ENCODE data around the gene INTS3. TPM values are rescaled to one million over a fixed set of nuclear protein-coding genes. Genes with fewer than 3 reads are reported as not detected.

INTS3 gene
- total RNA-seq, 4 donors from 2014 or later, result 24.3 to 75.1 (median 42.4) TPM

DNA sequence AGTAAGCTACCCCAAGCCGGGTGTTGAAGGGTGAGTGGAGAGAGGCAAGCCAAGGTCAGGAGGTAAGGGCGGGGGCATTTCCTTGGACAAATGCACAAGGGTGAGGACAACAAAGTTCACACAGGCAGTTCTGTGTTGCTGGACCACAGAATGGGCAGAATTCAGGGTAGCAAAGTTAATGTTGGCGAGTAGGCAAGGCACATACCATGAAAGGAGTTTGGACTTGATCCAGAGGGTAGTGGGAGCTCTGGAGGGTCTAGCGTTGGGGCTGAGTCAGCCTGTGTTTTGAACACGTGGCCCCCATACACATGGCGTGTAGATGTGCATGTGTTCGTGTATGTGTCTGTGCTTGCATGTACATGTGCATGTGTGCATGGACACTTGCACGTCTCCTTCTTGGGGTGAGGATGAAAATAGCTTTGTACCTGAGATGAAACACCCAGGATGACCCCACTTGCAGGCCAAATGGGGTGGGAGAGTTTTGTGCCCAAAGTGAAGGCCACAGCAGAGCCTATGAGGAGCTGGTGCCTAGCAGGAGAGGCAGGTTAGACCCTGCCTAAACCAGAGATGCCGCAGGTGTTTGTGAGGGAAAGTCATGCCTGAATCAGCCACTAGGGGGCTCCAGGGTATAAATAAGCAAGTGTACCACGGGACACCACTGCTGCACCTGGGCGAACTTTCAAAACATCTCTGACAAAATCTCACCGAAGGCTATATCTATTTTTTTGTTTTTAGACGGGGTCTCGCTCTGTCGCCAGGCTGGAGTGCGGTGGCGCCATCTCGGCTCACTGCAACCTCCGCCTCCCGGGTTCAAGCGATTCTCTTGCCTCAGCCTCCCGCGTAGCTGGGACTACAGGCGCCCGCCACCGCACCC is 69.2 kb downstream of the INTS3 start:
- Histone ChIP-seq H3K9me3 (no peaks in the 10 kb centered on the region), H3K4me3 (no peak overlapping the region), H3K36me3 (no peaks in the 10 kb centered on the region), H3K4me1 (peaks cover 0 to 7% (median 0%) of the 10 kb centered on the region in 4 donors), H3K27me3 (no peaks in the 10 kb centered on the region), H3K27ac (no peak overlapping the region)
- no peak for TF ChIP-seq POLR2A (IDR thresholded peaks at IDR 0.05)
- TF ChIP-seq, protein P1, sequence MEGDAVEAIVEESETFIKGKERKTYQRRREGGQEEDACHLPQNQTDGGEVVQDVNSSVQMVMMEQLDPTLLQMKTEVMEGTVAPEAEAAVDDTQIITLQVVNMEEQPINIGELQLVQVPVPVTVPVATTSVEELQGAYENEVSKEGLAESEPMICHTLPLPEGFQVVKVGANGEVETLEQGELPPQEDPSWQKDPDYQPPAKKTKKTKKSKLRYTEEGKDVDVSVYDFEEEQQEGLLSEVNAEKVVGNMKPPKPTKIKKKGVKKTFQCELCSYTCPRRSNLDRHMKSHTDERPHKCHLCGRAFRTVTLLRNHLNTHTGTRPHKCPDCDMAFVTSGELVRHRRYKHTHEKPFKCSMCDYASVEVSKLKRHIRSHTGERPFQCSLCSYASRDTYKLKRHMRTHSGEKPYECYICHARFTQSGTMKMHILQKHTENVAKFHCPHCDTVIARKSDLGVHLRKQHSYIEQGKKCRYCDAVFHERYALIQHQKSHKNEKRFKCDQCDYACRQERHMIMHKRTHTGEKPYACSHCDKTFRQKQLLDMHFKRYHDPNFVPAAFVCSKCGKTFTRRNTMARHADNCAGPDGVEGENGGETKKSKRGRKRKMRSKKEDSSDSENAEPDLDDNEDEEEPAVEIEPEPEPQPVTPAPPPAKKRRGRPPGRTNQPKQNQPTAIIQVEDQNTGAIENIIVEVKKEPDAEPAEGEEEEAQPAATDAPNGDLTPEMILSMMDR (IDR thresholded peaks at IDR 0.05), result peak; percentile 85 to 95 (median 90)
- DNase-seq, result peak; percentile 67 to 97 (median 96)

DNA sequence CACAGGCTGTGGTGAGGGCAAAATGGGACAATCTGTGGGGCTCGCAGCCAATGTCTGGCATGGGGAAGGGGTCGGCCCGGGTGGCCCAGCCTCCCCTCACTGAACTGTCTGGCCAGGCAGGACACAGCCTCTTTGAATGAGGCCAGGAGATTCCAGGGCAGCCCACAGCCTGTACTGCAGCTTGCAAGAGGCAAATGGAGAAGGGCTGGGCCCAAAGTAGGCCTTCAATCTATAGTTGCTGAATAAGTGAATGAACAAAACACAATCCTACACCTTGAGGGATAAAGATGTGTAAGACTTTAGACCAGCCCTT is 70.6 kb downstream of the INTS3 start:
- peaks cover 0 to 7% (median 0%) of the 10 kb centered on the region in 4 donors for H3K4me1 ChIP-seq
- DNase-seq, result peak in 1 of 3 donors; percentile 40
- no peaks in the 10 kb centered on the region for H3K36me3 ChIP-seq
- no peaks in the 10 kb centered on the region for H3K27me3 ChIP-seq
- H3K27ac ChIP-seq, result no peak overlapping the region
- no peaks in the 10 kb centered on the region for H3K9me3 ChIP-seq
- TF ChIP-seq, protein P1 (IDR thresholded peaks at IDR 0.05), result no peak
- no peak for TF ChIP-seq POLR2A (IDR thresholded peaks at IDR 0.05)
- no peak overlapping the region for H3K4me3 ChIP-seq

DNA sequence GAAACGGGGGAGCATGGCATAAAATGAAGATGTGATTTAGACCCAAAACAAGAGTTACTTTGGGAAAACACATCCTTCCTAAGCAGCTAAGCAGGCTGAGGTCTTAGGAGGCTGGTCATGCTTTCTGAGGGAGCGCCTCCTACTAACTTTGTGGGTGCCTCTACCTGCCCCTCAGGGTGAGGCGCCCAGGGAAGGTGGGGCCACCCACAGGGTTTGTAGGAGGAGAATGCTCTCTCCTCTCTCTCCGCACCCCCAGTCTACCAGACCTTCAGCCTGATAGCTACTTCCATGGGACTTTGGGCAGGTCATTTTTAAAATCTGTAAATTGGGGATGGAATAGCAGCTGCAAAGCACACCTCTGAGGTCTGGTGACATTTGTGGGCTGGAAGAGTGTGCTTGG is 71.2 kb downstream of the INTS3 start:
- H3K27me3 ChIP-seq, result no peaks in the 10 kb centered on the region
- no peak overlapping the region for H3K4me3 ChIP-seq
- no peak overlapping the region for H3K27ac ChIP-seq
- peaks cover 0 to 7% (median 0%) of the 10 kb centered on the region in 4 donors for H3K4me1 ChIP-seq
- H3K36me3 ChIP-seq, result no peaks in the 10 kb centered on the region
- no peaks in the 10 kb centered on the region for H3K9me3 ChIP-seq
- TF ChIP-seq POLR2A (IDR thresholded peaks at IDR 0.05), result no peak
- TF ChIP-seq, protein P1 (IDR thresholded peaks at IDR 0.05), result no peak
- peak in 1 of 3 donors; percentile 26 for DNase-seq

DNA sequence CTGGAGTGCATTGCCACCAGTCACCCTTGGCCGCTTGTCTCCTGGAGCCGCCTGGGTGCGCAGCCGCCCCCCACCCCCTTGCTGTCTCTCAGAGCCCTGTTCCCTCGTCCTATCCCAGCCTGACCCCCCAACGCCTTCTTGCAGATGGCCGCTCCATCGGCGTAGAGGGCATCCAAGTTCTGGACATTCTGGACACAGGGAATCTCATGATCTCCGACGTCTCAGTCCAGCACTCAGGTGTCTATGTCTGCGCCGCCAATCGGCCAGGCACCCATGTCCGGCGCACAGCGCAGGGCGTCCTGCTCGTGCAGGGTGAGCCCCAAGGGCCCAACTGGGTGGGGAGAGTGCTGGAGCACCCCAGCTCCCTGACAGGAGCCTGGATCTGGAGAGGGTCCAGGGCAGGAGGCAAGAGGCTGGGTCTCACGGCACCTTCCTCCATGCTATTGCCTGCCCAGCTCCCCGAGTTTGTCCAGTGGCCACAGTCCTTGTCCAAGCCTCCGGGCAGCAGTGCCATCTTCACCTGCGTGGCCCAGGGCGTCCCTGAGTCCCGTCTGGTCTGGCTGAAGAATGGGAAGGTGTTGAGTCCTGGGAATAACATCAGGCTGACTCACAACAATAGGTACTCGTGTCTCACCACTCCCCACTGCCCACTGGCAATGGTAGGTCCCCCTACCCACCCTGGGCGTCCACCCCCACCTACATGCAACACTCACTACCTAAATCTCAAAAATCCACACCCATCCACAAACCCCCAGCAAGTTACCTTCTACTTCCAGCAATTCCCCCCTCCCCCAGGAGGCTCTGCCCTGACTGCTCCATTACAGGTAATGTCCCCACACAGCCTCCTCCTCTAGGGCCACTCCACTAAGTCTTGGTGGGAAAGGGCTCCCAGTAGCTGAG is 72.0 kb downstream of the INTS3 start:
- TF ChIP-seq, protein P1 (IDR thresholded peaks at IDR 0.05), result no peak
- no peak for TF ChIP-seq POLR2A (IDR thresholded peaks at IDR 0.05)
- H3K27me3 ChIP-seq, result no peaks in the 10 kb centered on the region
- H3K27ac ChIP-seq, result no peak overlapping the region
- H3K9me3 ChIP-seq, result no peaks in the 10 kb centered on the region
- H3K4me1 ChIP-seq, result peaks cover 0 to 14% (median 2%) of the 10 kb centered on the region in 4 donors
- H3K4me3 ChIP-seq, result no peak overlapping the region
- peak in 2 of 3 donors; percentile 12 to 39 for DNase-seq
- no peaks in the 10 kb centered on the region for H3K36me3 ChIP-seq

DNA sequence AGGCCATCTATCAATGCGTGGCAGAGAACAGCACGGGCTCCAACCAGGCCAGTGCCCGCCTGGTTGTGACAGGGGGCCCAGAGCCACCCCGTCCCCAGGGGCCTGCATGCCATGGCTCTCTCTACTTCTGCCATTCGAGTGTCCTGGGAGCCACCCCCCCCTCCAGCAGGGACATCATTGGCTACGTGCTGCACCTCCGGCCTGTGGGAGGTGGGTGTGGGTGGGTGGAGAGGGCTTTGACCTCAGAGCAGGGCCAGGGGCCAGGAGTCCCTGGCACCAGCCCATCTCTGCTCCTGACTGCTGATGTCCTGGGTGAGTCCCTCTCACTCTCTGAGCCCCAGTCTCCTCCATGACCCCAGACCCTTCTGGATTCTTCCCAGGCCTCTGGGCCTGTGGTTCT is 72.7 kb downstream of the INTS3 start:
- peak in 2 of 3 donors; percentile 13 to 42 for DNase-seq
- TF ChIP-seq POLR2A (IDR thresholded peaks at IDR 0.05), result no peak
- TF ChIP-seq, protein P1 (IDR thresholded peaks at IDR 0.05), result no peak
- Histone ChIP-seq H3K27me3 (no peaks in the 10 kb centered on the region), H3K9me3 (no peaks in the 10 kb centered on the region), H3K36me3 (no peaks in the 10 kb centered on the region), H3K27ac (no peak overlapping the region), H3K4me3 (no peak overlapping the region), H3K4me1 (peaks cover 0 to 18% (median 6%) of the 10 kb centered on the region in 4 donors)
